Epithelial cell of umbilical artery (primary cell): ENCODE data around the gene RLIM. TPM values are rescaled to one million over a fixed set of nuclear protein-coding genes. Genes with fewer than 3 reads are reported as not detected.

Experiments used
- total RNA-seq: library from RNA; depleted of rRNA; stranded (reverse); fragments of >200 nt; gene quantifications from 2 replicates; pipeline ENCODE4 v1.2.3, GENCODE V29; 2014

RLIM gene
- 54.9 and 75.2 TPM in 2 replicates for total RNA-seq

DNA sequence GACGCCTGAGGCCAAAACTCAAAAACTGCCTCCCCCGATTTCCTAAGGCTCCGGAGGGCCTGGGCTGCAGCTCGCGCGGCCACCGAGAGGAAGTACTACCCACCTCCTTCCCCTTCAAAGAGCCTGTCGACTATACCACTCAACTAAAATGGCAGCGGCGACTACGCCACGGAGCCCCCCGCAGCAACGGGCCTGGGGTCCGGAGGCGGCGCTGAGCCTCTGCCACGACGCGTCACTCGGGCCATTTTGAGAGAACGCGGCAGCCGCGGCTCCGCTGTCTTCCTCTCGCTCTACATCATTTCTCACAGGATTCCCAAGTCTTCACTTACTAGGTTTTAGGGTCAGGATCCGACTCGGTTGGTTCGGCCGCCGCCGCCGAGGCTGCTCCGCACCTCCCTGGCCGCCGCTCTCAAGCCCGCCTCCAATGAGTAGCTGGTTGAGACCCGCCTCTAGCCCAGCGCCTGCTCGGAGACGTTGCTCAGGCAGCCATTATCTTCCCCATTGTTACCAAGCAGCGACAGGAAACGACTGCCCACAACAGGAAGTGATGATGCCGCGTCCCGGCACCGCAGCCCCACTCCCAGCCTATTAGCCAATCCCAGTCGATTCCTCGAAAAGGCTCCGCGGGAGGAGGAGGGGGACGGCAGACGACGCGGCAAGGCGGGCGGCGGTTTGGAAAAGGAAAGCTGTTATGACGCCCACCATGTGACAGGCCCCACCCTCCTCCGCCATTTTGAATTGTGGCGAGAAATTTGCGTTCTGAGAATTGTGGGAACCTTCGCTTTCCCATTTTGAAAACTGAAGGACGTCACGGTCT, at the start of gene RLIM:
Gene RLIM (minus strand): TSS at position 532 of the 817 bp plus-strand sequence. CDS start 18,647 bp downstream, outside the sequence.

Other genes with a start within 250 kb of the RLIM start
- gene SLC16A2, start 193.1 kb downstream of the RLIM start, total RNA-seq = 0.65 and 0.91 TPM in 2 replicates